ENCODE measurements around the gene ATP6V0B.

The ATP6V0B gene

GRCh38 chr1:43985984-43986595, 11.3 kb downstream of the ATP6V0B start:
- peak; percentile 12 for DNase-seq (ENCODE audit: low read depth)

- DNase-seq (ENCODE audit: low read depth), result peak; percentile 34
These were observed 12.0 kb downstream of the ATP6V0B start for GRCh38 chr1:43986712-43987111.

GRCh38 chr1:43987159-43987902, 12.6 kb downstream of the ATP6V0B start:
- peak; percentile 67 for DNase-seq (ENCODE audit: low read depth)

GRCh38 chr1:43990271-43991199, 15.8 kb downstream of the ATP6V0B start:
- no peak for DNase-seq (ENCODE audit: low read depth)

- no peak for DNase-seq (ENCODE audit: low read depth)
These were observed 16.4 kb downstream of the ATP6V0B start for GRCh38 chr1:43991200-43991475.

- peak; percentile 91 for DNase-seq (ENCODE audit: low read depth)
These were observed 16.9 kb downstream of the ATP6V0B start, which contains the start of gene CCDC24 for GRCh38 chr1:43991476-43992231. TSS of gene CCDC24 (plus strand) at chr1:43991599. CDS start at chr1:43991879, 280 bp downstream.

GRCh38 chr1:43992232-43992995, 17.7 kb downstream of the ATP6V0B start:
- DNase-seq (ENCODE audit: low read depth), result no peak

GRCh38 chr1:43993206-43993914, 18.6 kb downstream of the ATP6V0B start:
- no peak for DNase-seq (ENCODE audit: low read depth)

GRCh38 chr1:43994071-43994470, 19.3 kb downstream of the ATP6V0B start:
- DNase-seq (ENCODE audit: low read depth), result no peak

GRCh38 chr1:43994794-43995790, 20.3 kb downstream of the ATP6V0B start:
- DNase-seq (ENCODE audit: low read depth), result peak; percentile 48

- DNase-seq (ENCODE audit: low read depth), result no peak
These were observed 21.4 kb downstream of the ATP6V0B start for GRCh38 chr1:43995984-43996732.

GRCh38 chr1:43996733-43997115, 22.0 kb downstream of the ATP6V0B start:
- no peak for DNase-seq (ENCODE audit: low read depth)

GRCh38 chr1:43997295-43997999, 22.7 kb downstream of the ATP6V0B start:
- DNase-seq (ENCODE audit: low read depth), result no peak

GRCh38 chr1:43998000-43998378, 23.2 kb downstream of the ATP6V0B start:
- no peak for DNase-seq (ENCODE audit: low read depth)

- no peak for DNase-seq (ENCODE audit: low read depth)
These were observed 24.7 kb downstream of the ATP6V0B start for GRCh38 chr1:43999455-43999854.

GRCh38 chr1:44000122-44000665, 25.4 kb downstream of the ATP6V0B start:
- no peak for DNase-seq (ENCODE audit: low read depth)

GRCh38 chr1:44002165-44002564, 27.4 kb downstream of the ATP6V0B start:
- no peak for DNase-seq (ENCODE audit: low read depth)

All from EH (cell line).